ENCODE data around the gene MACROH2A1.

Gene MACROH2A1

DNA sequence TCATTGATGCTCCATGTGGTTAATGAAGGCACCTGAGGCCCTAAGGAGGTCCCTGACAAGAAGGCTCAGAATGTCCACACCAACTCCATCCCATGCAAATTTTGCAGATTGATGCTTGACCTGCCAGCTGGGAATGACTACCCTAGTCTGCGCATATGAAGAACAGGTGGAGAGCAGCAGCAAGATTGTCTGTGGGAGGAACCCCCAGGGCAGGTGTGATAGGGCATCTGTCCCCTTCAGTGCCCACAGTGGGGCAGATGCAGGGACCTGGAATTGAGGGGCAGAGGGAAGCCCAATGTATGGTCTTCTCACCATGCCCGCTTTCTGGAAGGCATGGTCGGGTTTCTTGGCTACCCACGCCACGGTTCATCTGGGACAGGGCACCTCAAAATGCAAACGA, 79.6 kb downstream of the MACROH2A1 start:
- no peak for DNase-seq (ENCODE audit: low read depth in 1 of 2, low spot score in 1 of 2)

DNA sequence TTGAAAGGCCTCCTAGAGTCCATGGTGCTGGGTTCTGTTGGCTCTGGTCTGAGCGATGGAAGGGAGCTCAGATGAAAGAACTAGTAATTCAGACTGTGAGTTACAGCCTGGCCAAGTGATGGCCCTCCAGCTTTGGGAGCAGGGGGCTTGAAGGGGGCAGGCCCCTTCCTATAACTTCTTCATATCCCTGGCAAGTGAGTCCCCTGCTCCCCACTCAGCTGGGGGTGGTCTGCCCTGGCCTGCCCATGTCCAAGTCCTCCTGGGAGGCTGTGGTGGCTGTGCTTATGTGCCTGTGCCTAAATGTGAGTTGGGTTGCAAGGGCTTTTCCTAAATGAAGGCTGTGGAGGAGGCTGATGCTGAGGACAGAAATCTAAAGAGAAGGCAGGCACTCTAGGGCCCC, 80.1 kb downstream of the MACROH2A1 start:
- DNase-seq (ENCODE audit: low read depth in 1 of 2, low spot score in 1 of 2) = no peak

DNA sequence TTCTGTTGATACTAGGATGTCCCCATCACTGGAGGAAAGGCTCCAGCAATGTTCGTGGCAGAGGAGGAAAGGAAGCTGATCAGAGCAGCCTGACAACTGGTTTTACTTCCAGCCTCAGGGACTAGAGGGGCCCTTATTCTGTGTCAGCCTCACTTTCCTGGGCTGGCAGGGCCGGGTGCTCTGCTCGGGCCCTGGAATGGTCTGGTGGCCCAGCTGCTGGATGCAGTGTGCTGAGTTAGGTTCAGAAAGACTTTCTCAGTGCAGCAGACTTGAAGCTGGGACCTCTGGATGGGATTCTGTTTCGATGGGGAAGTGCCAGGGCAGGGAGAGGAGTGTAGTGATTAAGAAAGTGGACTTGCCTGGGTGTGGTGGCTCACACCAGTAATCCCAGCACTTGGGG, 81.0 kb downstream of the MACROH2A1 start:
- no peak for DNase-seq (ENCODE audit: low read depth in 1 of 2, low spot score in 1 of 2)

DNA sequence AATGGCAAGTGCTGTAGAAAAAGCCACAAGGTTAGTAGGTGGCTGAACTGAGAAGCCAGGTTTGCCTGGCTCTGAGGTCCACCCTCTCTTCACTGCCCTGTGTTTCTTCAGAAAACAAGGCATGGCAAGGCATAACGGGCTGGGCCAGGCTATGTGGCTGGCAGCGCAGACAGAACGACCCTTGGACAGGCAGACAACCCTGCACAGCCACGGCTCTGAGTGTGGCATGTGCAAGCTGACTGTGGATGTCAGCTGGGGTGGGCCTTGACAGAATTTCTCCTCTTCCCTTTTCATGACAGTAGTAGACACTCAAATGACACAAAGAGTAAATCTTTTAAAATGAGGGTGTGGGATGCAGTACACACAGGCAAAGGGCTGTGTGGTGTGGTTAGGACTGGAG, 81.7 kb downstream of the MACROH2A1 start:
- no peak for DNase-seq (ENCODE audit: low read depth in 1 of 2, low spot score in 1 of 2)

DNA sequence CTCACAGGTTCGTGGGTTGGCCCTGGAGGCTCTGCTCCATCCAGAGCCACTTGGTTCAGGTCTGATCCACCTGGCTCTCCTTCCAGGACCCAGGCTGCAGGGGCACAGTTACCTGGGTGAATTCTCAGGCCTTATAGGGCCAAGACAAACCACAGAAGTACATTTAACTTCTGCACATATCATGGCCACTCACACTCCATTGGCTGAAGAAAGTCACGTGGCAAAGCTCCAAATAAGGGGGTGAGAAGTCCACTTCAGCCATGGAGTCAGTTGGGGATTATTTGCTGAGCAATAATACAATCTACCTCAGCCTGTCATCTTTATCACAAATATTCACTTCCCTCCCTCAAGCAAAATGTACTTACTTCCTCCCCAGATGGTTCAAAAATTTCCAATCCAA, 83.6 kb downstream of the MACROH2A1 start:
- no peak for DNase-seq (ENCODE audit: low read depth in 1 of 2, low spot score in 1 of 2)

DNA sequence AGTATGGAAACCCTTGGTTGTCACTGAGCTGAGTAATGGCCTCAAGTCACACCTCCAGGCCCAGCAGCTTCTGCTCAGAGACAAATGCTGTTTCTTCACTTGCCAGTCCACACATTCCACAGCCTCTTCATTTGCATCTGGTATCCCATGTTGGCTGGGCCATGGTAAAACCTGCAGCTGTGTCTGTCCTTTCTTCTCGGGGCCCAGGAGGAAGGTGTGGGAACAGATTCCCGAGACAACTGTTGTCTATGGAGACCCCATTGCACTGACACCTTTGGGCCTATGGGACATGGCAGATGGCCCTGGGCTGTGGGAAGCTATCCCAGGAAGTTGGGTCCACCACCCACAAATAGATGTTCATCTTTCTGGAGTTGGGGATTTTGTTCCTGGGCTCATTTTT, 85.1 kb downstream of the MACROH2A1 start:
- DNase-seq (ENCODE audit: low read depth in 1 of 2, low spot score in 1 of 2) = no peak

DNA sequence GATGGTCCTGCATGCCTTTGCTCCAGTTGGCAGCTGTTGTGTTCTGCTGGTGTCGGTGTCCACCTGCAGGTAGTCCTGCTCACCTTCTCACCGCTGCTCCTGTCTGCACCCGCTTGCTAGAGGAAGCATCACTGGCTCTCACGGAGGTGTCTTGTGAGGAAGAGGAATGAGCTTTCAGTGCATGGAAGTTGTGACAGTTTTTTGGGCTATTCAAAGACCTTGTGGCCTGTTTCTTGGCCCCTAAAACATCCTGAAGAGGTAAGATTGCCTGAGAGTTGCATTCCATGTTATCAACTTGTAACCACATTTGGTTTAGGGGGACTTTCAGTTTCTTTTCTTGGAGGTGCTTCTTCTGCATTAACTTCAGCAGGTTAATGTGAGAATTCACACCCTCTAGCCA, 85.6 kb downstream of the MACROH2A1 start:
- no peak for DNase-seq (ENCODE audit: low read depth in 1 of 2, low spot score in 1 of 2)

DNA sequence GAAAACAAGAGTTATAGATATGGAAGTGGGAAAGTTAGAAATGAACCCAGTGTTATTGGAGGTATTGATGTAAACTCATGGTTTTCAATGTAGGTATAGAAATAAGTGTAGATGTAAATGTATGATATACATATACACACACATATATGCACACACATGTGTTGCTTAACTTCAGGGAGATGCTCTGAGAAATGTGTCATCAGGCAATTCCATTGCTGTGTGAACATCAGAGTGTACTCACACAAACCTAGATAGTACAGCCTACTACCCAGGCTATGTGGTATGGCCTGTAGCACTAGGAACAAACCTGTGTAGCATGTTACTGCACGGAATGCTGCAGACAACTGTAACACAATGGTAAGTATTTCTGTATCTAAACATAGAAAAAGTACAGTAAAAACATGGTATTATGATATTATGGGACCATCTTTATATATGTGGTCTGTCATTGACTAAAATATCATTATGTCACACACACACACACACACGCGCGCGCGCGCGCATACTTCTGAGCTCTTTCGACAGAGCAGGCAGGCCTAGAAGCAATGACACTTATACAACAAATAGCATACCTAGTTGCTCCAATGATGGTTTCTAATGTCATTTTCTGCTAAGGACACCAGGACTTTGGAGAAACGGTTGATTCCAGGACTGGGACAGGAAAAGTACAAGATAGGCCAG, 86.6 kb downstream of the MACROH2A1 start:
- DNase-seq (ENCODE audit: low read depth in 1 of 2, low spot score in 1 of 2) = no peak

DNA sequence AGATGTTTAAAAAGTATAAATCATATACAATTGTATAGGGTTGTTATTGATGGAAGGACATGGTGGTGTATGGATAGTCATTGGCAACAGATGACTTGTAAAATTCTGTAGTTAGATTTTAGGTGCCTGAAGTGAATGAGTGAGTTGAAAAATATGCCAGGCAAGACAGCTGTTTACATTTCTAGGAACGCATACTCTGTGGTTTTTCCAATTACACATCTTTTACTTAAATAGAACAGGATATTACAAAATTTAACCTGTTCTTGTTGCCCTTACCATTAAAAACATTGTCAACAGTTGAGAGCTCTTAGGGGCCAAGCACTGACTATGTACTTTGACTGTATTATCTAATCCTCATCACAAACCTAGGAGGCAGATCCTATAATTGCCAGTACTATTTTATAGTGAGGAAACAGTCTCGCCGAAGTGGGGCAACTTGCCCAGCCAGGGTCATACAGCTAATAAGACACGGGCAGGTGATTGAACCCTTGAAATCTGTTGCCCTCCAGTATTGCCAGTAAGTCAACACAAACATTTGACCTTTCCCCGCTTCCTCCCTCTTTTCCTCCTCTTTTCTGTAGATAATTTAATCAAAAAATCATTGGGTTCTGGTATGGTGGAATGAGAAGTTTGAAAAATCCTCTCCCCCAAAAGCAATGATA, 88.6 kb downstream of the MACROH2A1 start:
- no peak for DNase-seq (ENCODE audit: low read depth in 1 of 2, low spot score in 1 of 2)

DNA sequence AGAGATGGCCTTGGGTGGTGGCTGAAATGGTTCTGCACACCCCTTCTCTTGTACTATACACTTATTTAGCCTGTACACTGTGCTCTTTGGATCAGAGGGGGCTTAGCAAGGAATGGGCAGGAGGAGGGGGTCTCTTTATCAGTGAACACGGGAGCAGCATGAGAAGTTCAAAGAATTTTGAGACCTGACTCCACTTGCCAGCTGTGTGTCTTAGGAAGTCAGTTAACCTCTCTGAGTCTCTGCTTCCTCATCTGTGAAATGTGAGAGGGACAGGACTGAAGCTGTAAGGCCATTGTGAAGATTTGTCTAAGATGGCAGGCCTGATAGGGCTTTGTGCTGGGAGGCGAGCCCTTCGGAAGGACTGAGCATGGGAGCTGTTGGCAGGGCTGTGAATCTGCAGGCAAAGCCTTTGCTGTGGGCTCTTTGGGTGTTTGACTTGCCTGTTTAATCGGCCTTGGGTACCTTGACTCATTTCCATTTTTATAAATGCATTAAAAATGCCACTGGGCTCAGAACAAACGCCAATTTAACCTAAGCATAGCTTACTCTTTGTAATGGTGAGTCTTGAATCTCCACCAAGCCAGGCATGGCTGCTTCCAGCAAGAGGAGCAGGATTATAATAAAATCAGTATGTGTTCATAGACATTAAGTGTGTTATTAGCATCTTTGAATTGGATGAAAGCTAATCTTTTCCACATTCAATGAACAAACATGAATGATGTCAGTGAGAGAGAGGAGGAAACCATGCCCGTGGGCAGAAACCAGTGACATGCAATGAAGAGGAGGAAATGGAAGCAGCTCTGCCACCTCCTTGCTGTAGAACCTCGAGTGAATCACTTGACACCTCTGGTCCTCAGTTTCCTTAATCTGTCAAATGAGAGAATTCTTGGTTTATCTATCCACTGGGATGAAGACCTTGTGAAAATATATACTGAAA, 89.4 kb downstream of the MACROH2A1 start:
- no peak for DNase-seq (ENCODE audit: low read depth in 1 of 2, low spot score in 1 of 2)

DNA sequence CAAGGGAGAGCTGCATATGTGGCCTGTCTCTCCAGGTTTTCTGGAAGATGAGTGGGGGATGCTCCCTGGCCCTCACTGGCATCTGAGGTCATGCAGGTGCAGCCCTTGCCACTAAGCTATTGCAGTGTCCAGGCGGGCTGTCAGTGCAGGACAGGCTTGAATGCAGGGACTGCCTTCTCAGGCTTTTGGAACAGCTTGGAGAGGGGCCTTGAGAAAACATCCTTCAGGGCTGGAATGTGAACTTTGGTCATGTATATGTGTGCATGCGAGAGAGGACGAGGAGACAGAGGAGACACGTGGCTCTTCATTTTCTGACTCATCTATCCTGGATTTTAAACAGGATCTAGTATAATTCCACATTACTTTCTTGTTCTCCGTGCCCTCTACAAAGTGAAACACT, 90.3 kb downstream of the MACROH2A1 start:
- no peak for DNase-seq (ENCODE audit: low read depth in 1 of 2, low spot score in 1 of 2)

DNA sequence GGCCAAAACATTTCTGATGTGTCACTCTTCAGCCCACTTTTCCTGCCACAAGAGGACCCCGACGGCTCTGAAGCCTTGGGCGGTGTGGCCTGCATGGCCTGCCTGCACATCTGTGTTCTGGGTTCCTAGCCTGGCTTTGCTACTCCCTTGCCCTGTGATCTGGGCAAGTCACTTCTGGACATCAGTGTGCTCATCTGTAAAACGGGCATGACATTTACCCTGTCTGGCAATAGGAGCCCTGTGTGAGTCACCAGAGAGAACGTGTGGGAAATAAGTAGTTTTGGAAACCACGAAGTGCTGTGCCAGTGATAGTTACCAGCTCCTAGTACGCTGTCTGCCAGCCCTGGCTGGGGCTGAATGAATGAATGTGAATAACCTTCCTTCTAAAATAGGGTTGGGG, 90.8 kb downstream of the MACROH2A1 start:
- DNase-seq (ENCODE audit: low read depth in 1 of 2, low spot score in 1 of 2) = no peak

DNA sequence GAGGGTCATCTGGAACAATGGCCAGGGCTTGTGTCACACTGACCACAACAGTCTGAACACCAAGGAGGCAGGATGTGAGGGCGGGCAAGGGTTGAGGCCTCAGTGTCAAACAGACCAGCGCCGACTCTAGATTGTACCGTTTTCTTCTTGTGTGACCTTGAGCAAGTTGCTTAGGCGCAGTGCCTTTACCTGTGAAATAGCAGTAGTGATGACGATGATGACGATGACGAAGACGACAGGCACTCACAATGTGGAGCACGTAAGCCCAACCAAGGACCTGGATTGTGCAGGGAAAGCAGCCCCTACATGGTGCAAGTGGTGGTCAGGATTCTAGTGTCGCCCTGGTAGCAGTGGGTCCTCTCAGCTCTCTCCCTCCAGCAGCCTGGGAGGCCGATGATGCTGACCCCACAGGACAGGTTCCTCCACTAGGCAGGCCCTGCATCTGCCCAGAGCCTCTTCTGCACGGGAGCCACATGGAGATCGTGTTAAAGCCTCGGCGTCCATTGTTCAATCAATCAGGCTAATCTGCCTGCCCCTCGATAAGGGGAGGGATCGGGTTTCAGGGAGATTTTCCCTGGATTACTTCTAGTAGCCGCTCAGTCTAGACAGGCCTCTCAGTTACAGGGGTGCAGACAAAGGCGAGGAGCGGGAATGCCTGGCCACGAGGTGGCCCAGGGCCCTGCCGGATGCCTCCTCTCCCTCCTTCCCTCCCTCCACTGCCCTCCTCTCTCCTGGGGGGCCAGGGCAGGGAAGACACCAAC, 91.7 kb downstream of the MACROH2A1 start:
- no peak for DNase-seq (ENCODE audit: low read depth in 1 of 2, low spot score in 1 of 2)

DNA sequence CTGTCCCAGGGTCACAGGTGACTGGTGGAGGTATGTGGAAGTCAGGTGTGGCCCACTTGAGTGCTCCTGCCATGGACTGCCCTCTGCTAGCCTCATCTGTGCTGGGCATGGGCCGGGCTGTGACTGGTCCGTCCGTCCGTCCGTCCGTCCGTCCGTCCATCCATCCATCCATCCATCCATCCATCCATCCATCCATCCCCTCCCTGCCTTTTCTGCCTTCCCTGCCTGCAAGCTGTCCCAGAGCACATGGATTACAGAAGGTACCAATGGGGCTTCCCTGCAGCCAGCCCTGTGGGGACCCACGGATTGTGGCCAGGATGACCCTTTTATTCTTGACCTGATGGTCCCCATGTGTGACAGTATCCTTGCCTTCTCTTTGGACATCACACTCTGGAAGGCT, 92.5 kb downstream of the MACROH2A1 start:
- no peak for DNase-seq (ENCODE audit: low read depth in 1 of 2, low spot score in 1 of 2)

DNA sequence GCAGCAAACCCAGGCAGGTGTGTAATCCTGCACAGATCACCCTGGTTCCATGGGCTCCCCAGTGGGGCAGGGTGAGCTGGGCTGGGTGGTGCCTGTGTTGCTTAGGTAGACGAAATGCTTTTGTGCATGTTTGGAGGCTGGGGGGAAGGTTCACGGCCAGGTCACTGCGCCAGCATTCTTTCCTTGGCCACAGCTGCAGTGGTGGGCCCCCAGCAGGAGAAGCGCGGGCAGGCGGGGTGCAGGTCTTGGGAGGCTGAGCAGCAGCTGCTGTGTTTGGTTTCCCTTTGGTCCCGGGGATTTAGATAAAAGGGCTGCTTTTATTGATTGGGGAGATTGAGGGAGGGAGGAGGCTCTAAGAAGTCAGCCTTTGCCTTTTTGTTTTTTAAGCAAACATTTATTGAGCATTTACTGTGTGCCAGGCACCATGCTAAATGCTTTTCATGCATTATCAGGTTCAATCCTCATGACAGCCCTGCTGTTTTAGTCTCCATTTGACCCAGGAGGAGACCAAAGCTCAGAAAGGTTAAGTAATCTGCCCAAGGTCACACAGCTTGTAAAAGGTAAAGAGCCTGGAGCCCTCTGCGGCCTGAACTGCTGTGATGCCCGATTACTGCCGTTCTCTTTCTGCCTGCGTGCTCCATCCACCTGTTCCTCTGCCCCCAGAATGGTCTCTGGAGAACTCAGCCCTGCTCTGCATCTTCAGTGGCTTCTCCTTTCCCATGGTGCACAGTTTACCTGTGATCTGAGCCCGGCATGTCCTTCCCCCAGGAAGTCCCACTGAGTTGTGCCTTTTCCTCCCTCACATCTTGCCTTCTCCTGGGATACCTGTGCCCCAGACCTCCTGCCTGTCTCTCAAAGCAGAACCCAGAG, 94.4 kb downstream of the MACROH2A1 start:
- no peak for DNase-seq (ENCODE audit: low read depth in 1 of 2, low spot score in 1 of 2)

DNA sequence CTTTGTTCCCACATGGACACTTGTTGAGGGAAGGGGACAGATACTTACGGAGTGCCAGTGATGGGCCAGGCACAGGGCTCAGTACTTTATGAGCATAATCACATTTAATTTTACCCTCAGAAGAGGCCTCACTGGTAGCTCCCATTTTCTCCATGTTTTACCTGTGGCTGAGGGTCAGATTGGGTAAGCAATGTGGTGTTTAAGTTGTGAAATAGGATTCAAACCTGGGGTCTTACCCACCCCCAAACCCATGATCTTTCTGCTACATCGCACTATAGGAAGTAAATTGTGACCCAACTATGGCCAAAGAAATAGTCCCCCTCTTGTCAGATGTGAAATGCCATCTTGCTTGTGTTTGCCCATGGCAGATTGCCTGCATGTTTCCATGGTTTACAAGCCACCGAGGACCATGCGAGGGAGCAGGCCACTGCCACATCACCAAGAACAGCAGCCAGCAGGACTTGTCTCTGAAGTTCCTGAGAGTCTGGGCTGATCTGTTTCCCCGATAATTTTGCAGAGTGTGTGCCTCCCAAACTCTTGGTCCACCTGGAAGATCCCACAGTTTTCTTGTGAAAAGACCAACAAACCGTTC, 95.4 kb downstream of the MACROH2A1 start:
- DNase-seq (ENCODE audit: low read depth in 1 of 2, low spot score in 1 of 2) = no peak

DNA sequence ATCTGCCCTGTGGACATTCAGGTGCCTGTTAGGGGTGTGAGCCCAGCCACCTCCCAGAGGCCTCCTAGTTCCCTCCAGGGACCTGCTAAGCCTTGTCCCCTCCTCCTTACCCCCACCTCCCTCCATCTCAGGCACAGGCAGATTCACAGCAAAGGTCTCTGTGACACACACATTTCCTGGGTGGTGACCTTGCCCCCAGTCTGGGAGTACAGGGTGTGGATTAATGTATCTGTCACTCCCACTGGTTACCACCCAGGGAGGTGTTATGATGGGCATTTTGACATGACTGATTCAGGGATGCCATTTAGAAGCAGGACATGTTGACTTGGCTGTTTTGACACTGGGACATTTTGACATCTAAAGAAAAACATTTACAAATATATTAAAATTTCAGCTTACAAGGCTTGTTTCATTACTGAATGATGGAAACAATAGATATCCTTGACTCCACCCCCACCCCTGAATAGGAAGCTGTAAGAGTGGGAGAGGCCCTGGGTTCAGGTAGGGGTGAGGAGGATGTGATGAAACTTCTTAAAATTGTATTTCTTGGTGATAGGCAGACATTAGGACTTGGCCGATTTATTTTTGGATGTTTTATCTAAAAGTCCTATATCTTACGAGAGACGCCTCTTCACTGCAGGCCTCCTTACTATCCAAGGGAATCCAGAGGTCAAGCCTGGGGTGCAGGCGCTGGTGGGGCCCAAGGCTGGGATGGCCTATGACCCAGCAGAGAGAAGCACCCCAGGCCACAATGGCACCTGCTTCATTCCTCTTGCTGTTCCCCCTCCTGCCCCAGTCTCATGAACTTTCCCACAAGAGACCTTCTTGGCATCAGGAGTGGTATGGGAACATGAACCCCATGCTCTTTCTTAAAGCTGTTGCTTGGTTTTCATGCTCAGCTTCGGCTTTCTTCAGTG, 101.9 kb downstream of the MACROH2A1 start:
- no peak for DNase-seq (ENCODE audit: low read depth in 1 of 2, low spot score in 1 of 2)

DNA sequence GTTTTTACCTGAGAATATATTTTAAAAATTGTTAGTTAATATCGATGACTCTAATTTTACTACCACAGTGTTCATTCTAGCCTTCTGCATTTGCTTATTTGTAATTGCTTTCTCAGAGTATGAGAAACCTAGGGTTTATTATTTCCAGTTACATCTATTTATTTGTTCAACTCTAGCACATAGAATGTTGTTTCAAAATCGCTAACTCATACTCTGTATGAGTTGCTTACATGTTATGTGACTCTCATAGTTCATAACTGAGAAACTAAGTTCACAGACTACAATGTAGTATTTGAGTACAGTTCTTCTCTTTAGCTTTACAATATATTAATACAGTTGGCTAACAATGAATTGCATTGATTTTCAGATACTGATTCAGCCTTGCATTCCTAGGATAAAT, 103.2 kb downstream of the MACROH2A1 start:
- DNase-seq (ENCODE audit: low read depth in 1 of 2, low spot score in 1 of 2) = no peak

DNA sequence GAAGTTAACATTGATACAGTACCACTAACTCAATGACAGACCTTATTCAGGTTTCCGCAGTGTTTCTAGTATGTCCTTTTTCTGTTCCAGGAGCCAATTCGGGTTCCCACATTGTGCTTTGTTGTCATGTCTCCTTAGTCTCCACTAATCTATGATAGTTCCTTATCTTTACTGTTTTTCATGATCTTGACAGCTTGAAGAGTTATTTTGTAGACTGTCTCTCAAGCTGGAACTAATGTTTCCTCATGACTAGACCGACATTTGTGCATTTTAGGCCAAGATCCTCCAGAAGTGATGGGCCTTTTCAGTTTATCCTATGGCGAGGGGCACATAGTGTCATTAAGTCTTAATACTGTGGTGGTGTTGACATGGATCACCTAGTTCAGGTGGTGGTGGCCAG, 104.2 kb downstream of the MACROH2A1 start:
- no peak for DNase-seq (ENCODE audit: low read depth in 1 of 2, low spot score in 1 of 2)
